Psoas muscle (tissue), 8 donors: ENCODE results near the gene ADAMTS2. TPM values are rescaled to one million over a fixed set of nuclear protein-coding genes. Genes with fewer than 3 reads are reported as not detected.

Experiments
- ATAC-seq, 4 donors: fragments of 200-7000 bp; cut with Tn5 transposase; one replicate each; pipeline ENCODE4 v1.9.1; 2020; ENCODE audit warnings: moderate library complexity in 3 of 4, mild to moderate bottlenecking in 2 of 4
- DNase-seq, 2 donors: peaks; one replicate each; pipeline ENCODE4 v3.0.0-alpha.2; 2020
- H3K27ac ChIP-seq: fragments of 200-600 bp; one replicate; pipeline ENCODE4 v1.8.0; 2022
- H3K27me3 ChIP-seq, 3 donors: fragments of 200-600 bp in 1 of 3; one replicate each; pipeline versions ENCODE4 v1.6.1 to v1.8.0; 2013 to 2022; ENCODE audit warnings: low read length in 2 of 3, mild to moderate bottlenecking in 2 of 3, moderate library complexity in 1 of 3; ENCODE audit not compliant: insufficient read depth in 3 of 3
- H3K36me3 ChIP-seq, 2 donors: fragments of 200-600 bp in 1 of 2; one replicate each; pipeline versions ENCODE4 v1.6.1 to v1.8.0; 2013 to 2022; ENCODE audit warnings: low read depth in 1 of 2, mild to moderate bottlenecking in 1 of 2, moderate library complexity in 1 of 2; ENCODE audit not compliant: insufficient read depth in 1 of 2
- H3K4me1 ChIP-seq: fragments of 200-600 bp; one replicate; pipeline ENCODE4 v1.8.0; 2022
- H3K4me3 ChIP-seq: fragments of 200-600 bp; one replicate; pipeline ENCODE4 v1.8.0; 2022; ENCODE audit warnings: mild to moderate bottlenecking
- H3K9me3 ChIP-seq: fragments of 200-600 bp; one replicate; pipeline ENCODE4 v1.8.0; 2022
- WGBS, 3 donors: extraction: QIAGEN DNeasy Blood & Tissue Kit; methylation state at CpG; one replicate each; pipeline versions ENCODE4 v1.1.6 to v1.1.7; 2013; 5-methylcytosine and 5-hydroxymethylcytosine counted together
- intact Hi-C, 2 donors: fragments of 100-400 bp; cut with DNase I; formaldehyde crosslinking; loops; one replicate each; pipeline versions ENCODE4 v1.11.0 to v1.14.2; 2022
- polyA plus RNA-seq, 3 donors: library from polyadenylated mRNA; stranded (reverse); fragments of 200-250 nt; gene quantifications; one replicate each; pipeline ENCODE4 v1.2.3, GENCODE V29; 2013
- total RNA-seq, 4 donors: library from RNA; stranded (reverse); fragmentation: NEBNext Ultra II Directional in 2 of 4; extraction: Animal tissue kit (Norgen Biotek cat#: 25700) in 2 of 4; gene quantifications; one replicate each; pipeline versions ENCODE4 v1.2.1 to v1.2.4, GENCODE V29; 2021 to 2023
- TF ChIP-seq, protein P1 (sequence below): fragments of 200-600 bp; IDR thresholded peaks from one replicate; pipeline ENCODE4 v1.8.0; 2022; ENCODE audit warnings: antibody characterized with exemption
- donor health status: healthy with polysubstance abuse.
- donor health status: DM: no; HTN: no; CAD: no; lungs with moderate emphysema.
- donor health status: Bipolar disorder and iron deficiency.
- donor health status: healthy.
- donor health status: DM: yes; HTN: yes; CAD: no.
- donor health status: DM: no; HTN: no; CAD: no.
- donor health status: DM: no; HTN: no; CAD: no.
- donor health status: DM: yes; HTN: yes; CAD: no.

The ADAMTS2 gene
- total and polyA plus RNA-seq, 7 donors: 0.83 to 3.7 (median 2.0) TPM

DNA sequence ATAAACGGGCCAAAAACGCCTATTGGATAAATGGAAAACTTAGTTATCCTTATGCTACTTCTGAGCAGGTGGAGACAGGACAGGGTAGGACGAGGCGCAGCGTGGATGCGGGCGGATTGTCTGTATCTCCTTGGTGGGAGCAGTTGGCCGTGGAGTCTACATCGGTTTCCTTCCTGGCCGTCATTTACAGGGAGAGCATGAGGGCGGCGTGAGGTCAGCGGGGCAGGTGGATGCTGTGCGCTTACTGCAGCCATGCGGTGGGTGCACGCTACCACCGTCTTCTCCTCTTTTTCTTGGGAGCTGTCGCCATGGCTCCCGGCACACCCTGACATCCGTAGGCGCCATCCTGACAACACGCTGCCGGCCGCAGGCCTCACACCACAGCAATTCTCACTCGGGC is 121.3 kb downstream of the ADAMTS2 start:
- no peaks in the 10 kb centered on the region for H3K9me3 ChIP-seq
- no peaks in the 10 kb centered on the region for H3K4me1 ChIP-seq
- intact Hi-C loops: no loop called here
- TF ChIP-seq, protein P1, sequence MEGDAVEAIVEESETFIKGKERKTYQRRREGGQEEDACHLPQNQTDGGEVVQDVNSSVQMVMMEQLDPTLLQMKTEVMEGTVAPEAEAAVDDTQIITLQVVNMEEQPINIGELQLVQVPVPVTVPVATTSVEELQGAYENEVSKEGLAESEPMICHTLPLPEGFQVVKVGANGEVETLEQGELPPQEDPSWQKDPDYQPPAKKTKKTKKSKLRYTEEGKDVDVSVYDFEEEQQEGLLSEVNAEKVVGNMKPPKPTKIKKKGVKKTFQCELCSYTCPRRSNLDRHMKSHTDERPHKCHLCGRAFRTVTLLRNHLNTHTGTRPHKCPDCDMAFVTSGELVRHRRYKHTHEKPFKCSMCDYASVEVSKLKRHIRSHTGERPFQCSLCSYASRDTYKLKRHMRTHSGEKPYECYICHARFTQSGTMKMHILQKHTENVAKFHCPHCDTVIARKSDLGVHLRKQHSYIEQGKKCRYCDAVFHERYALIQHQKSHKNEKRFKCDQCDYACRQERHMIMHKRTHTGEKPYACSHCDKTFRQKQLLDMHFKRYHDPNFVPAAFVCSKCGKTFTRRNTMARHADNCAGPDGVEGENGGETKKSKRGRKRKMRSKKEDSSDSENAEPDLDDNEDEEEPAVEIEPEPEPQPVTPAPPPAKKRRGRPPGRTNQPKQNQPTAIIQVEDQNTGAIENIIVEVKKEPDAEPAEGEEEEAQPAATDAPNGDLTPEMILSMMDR: no peak
- H3K27me3 ChIP-seq: no peaks in the 10 kb centered on the region
- ATAC-seq (no peak), DNase-seq (no peak)
- WGBS, 3 donors: 96 to 98% (median 97%) methylated on average over 24 to 25 of the region's 25 CpGs
- H3K36me3 ChIP-seq: no peaks in the 10 kb centered on the region
- no peak overlapping the region for H3K4me3 ChIP-seq
- no peak overlapping the region for H3K27ac ChIP-seq

GRCh38 chr5:179223528-179223927 is 121.7 kb downstream of the ADAMTS2 start:
- intact Hi-C loops: no loop called here
- Histone ChIP-seq H3K36me3 (no peaks in the 10 kb centered on the region), H3K27ac (no peak overlapping the region), H3K27me3 (no peaks in the 10 kb centered on the region), H3K4me3 (no peak overlapping the region), H3K4me1 (no peaks in the 10 kb centered on the region), H3K9me3 (no peaks in the 10 kb centered on the region)
- TF ChIP-seq, protein P1: no peak
- ATAC-seq (no peak), DNase-seq (peak in 1 of 2 donors; percentile 19)
- 82 to 89% (median 88%) methylated on average over 14 of the region's 14 CpGs for WGBS, 3 donors

GRCh38 chr5:179222246-179223017 is 122.8 kb downstream of the ADAMTS2 start:
- TF ChIP-seq, protein P1: no peak
- 56 to 70% (median 64%) methylated on average over 9 of the region's 9 CpGs for WGBS, 3 donors
- DNase-seq (peak in 1 of 2 donors; percentile 20), ATAC-seq (no peak)
- no peaks in the 10 kb centered on the region for H3K36me3 ChIP-seq
- H3K27me3 ChIP-seq: no peaks in the 10 kb centered on the region
- H3K4me1 ChIP-seq: no peaks in the 10 kb centered on the region
- H3K27ac ChIP-seq: no peak overlapping the region
- H3K9me3 ChIP-seq: no peaks in the 10 kb centered on the region
- intact Hi-C loops: no loop called here
- no peak overlapping the region for H3K4me3 ChIP-seq

GRCh38 chr5:179221877-179222220 is 123.4 kb downstream of the ADAMTS2 start:
- Histone ChIP-seq H3K27me3 (no peaks in the 10 kb centered on the region), H3K4me3 (no peak overlapping the region), H3K27ac (no peak overlapping the region), H3K36me3 (no peaks in the 10 kb centered on the region), H3K4me1 (no peaks in the 10 kb centered on the region), H3K9me3 (no peaks in the 10 kb centered on the region)
- TF ChIP-seq, protein P1: no peak
- intact Hi-C loops: no loop called here
- DNase-seq (no peak), ATAC-seq (no peak)
- WGBS, 3 donors: 88 to 89% (median 89%) methylated on average over 6 of the region's 6 CpGs
